Activated T-cell treated with anti-CD3 and anti-CD28 coated beads, Interleukin-2, amount 50 U/mL, for 48 hours (primary cell): ENCODE results near the gene MANF.
"Not testable (repeated sequence)": the region's sequence is repeated elsewhere in the genome, so short reads cannot be mapped to it uniquely, and the experiment has no call there.

Source experiments
- DNase-seq, 2 experiments: peaks; one replicate each; pipeline ENCODE4 v3.0.0-alpha.2; 2020

Gene MANF

DNA sequence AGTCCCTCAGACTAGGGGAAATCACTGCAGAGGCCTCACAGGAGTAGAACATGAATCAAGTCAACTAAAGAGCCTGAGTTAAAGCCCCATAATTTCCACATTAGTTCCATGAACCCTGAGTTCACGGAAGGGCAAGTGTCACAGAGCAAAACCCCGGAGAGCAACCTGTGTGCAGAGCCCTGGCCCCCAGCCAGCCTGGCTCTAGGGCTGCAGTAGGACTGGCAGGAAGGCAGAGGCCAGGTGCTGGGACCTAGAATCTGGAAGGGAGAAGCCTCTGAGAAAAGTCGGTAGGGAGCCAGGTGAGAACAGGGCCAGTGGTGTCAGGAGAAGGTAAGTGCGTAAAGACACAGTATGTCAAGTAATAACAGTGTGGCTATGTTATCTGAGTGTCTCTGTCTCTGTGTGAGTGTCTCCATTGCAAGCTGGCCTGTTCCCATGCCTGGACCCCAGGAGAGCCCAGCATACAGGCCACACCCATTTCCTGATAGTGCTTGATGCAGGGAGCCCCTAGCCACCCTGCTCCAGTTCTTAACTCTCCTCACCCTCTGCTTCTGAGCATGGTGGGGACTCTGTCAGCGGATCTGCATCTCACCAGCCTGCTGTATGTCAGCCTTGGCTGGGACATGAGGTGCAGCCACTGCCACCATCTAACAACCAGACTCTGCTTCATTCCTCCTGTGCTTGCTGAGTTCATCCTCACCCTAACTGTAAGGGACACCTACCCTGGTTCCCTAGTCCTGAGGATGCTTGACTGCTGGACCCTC is 11.3 kb upstream of the MANF start:
- no peak for DNase-seq

DNA sequence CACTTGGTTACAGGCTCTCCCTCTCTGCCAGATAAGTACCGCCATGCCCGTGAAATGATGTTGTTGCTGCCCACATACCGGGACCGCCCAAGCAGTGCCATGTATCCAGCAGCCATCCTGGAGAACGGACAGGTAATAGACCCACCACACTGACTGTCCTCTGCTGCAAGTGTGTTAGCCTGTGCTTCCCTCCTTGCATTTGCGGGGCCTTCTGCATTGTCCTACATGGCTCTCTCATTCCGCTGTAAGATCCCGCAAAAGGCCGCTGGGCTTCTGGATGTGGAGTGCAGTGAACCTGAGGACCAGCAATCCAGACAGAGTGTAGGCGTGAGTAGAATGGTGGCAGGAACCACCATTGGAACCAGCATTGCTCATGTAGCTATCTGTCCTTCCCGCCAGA is 10.6 kb upstream of the MANF start:
- no peak for DNase-seq

DNA sequence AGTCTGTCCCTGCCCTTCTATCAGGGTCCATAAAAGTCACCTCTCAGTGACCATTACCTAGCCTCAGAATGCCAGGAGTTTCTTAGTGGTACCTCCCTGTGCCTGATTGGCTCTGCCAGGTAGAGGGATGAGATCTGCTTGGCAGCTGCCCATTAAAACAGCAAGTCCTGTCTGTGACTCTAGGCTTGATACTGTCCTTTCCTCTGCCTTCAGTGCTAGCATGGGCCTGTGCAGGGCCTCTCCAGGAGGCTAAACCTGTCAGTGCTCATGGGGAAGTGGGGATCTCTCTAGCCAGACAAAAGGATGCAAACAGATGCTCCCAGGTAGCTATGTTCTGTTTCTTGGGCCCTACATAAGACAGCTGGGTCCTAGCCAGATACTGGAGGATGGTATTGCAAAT is 10.0 kb upstream of the MANF start:
- no peak for DNase-seq

DNA sequence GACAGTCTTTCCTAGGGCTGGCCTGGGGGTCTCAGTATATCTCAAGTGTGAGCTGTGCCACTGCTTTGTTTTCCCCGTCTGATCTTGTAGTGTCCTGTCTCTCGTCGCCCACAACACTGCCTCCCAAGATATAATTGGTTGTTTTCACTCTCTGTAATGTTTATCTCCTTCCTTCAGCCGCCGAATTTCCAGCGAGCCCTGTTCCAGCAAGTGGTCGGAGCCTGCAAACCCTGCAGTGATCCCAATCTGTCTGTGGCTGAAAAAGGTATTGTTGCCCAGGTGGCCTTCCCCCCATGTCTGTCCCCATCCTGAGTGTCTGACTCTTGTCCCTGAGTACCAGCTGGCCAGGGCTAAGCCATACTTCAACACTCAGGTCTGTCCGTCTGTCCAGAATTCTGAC is 9.5 kb upstream of the MANF start:
- no peak for DNase-seq

DNA sequence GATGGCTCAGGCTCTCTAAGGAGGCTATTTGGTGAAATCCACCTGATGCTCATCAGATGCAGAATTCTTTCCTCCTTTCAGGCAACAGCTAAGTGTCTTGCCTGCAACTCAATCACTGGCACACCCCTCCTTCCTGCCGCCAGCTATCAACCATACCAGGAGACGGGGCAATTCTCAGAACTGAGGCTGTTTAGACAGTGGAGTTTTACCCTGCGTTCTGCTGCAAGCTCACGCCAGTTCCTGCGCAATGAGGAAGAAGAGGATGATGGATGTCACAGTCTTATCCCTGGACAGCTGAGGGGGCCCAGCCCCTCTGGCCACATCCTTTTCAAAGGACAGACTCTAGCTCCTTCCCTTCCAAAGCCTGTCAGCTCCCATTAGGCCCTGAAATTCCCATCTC is 7.0 kb upstream of the MANF start:
- DNase-seq = no peak

DNA sequence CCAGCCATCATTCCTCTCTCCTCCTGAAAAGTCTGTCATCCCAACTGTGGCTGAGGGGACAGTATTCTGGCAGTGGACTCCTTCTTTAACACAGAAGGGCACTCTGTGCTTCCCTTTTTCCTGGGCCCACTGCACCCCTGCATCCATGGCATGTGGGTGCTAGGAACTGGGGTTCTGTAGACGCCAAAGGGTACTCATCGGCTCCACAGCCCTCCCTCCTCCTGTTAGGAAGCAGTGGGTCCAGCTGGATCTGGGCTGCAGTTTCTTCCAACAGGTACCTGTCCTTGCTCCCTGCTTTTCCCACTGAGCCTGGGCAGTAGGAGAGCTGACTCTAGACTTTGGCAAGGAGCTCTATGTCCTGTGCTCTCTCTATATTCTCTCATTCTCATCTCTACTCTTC is 6.4 kb upstream of the MANF start:
- DNase-seq = no peak

DNA sequence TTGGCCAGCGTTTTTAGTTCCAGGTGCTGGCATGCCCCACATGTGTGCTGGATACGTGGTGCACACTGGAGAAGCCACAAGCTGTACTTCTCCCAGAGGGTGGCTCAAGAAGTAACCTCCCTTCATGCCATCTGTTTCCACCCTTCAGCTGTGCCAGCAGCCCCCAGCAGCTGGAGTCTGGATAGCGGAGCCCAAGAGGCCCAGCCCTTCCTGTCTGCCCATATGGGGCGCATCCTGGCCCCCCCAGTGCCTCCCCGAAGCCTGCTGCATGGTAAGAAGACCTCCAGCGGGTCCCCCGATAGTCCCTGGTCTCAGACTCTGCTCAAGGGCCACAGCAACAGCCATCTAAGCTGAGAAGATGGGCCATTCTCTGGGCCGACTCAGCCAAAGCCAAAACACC is 5.8 kb upstream of the MANF start:
- no peak for DNase-seq

DNA sequence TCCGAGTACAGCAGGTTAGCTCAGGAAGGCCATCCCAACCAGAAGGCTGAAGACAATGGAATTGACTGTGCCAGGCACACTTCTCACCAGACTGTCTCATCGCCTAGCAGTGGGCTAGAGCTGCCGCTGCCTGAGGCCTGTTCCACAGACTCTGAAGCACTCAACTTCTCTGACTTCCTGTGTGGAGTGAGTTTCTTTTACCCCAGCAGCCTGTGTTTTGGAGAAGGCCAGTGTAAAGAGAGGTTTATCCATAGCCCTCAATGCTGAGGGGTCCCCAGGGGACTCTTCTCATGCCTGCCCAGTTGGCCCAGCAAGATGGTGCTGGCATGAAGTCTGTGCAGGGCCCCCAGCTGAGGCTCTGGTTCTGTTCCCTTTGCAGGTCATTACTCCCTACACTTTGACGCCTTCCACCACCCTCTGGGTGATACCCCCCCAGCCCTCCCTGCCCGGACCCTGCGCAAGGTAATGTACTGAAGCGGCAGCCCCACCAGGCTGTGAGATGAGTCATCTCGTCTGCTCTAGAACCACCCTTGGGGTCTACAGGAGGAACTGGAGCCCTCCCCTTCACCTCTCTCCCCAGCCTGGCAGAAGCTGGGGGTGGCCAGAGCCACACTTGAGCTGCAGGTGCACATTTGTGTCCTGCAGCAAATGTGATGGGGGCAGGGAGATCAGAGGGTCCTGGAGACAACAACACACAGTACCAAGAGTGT is 5.2 kb upstream of the MANF start:
- DNase-seq = peak in 1 of 2 experiments; percentile 12

DNA sequence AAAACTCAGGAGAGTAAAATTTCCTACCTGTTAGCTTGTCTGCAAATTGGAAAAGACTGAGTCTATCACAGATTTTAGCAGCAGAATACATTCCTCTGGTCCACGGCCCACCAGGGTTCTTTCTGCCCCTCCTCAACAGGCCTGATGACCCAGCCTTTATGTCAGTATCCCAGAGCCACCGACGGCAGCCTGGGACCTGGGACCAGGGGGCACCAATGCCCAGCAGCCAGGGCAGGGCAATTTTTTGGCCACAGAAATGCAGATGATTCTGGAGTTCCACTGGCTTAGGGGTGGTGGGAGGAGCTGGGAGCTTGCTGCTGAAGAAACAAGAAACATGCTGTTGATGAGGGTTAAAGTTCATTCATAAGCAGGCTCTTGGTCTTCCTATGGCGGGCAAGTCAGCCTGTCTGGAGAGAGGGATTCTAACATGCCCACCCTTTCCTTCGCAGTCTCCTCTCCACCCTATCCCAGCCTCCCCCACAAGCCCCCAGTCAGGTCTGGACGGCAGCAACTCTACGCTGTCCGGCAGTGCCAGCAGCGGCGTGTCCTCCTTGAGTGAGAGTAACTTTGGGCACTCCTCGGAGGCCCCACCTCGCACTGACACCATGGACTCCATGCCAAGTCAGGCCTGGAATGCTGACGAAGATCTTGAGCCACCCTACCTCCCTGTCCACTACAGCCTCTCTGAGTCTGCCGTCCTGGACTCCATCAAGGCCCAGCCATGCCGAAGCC is 4.3 kb upstream of the MANF start:
- peak in 1 of 2 experiments; percentile 13 for DNase-seq

DNA sequence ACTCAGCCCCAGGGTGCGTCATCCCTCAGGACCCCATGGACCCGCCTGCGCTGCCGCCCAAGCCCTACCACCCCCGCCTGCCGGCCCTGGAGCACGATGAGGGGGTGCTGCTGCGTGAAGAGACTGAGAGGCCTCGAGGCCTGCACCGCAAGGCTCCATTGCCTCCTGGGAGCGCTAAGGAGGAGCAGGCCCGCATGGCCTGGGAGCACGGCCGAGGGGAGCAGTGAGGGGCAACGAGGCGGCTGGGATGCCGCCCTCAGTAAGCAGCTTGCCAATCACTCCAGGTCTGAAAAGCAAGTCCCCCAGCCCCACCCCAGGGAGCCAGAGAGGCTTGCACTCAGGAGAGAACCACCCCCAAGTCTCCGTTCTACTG is 3.8 kb upstream of the MANF start:
- DNase-seq = no peak

DNA sequence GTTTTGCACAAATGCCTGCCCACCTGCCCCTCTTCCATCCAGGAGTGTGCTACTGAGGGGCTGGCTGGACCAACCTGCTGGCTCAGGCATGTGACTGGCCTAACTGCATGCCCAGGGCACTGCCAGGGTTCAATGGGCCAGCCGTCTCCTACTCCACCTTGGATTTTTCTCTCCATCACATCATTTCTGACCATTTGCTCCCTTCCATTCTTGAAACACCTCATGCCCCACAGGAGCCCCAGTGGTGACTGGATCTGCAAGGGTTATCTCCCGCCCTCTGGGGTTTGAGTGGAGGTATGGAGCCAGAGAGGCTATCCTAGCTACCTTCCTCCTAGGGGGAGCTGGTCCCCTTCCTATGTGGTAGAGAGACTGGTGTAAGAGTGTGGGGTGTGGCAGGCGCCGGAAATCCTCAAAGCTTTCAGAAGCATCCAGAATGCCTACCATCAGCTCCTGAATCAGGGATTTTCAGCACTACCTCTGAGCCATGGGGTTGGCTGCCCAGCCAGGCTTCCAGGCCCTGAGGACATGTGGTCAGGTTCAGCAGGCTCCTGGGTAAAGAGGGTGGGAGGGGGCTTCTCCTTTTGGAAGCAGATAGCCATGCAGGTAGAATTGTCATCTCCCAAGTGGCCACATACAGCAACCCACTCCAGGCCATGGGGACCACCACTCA is 2.9 kb upstream of the MANF start:
- peak in 1 of 2 experiments; percentile 13 for DNase-seq

DNA sequence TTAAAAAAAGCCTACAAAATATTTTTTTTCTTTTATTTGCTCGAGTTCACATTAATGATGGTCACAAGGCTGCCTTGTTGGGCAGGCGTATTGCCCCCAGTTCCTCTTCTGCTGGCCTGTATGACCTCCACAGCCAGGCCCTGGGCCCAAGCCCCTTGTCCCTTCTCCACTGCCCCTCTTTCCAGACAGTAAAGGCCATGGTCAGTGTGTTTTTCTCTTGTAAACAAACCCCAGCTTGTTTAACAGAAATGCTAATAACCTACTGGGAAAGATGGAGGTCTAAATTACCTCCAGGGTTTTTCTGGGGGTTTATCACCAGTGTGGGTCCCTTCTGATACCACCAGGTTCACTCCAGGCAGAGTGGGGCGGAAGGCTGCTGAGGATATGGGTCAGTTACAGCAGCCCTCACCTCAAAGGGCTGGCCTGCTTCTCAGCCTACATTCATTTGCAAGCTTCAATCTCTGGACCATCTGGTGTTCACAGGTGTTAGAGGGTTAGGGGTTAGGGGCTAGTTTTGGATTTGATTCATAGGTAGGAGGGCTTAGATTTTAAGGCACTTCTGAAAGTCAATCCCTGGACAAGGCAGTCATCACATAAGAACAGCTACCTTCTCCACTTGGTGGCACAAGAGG is 2.0 kb upstream of the MANF start:
- peak in 1 of 2 experiments; percentile 7 for DNase-seq

DNA sequence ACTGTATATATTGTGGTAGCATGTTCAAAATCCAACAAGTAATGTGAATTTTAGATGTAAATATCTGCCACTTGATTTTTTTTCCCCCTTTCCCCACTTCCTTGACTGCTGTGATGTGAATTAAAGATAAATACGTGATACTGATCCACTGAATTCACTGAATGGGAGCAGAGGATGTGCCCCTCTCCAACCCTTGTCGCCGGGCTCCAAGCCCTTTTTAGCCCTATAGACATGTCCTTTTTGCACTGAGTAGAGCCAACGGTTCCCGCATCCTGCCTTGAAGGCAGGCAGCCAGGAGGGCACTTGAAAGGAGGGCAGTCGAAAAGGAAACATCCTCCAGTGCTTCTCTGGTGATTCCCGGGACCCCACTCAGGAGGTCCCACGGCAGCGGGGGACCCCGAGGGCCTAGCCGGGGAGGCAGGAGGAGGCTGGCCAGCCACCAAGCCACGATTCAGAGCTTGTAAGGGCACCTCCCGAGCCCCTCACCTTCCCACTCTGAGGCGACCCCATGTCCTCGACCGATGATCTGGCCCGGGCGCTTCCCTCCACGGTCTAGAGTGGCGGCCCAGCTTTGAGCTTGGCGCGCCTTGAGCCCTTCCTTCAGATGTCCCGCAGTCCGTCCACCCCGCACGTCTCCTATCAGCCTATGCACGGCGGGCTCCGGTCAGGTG is 901 bp upstream of the MANF start:
- DNase-seq = no peak

DNA sequence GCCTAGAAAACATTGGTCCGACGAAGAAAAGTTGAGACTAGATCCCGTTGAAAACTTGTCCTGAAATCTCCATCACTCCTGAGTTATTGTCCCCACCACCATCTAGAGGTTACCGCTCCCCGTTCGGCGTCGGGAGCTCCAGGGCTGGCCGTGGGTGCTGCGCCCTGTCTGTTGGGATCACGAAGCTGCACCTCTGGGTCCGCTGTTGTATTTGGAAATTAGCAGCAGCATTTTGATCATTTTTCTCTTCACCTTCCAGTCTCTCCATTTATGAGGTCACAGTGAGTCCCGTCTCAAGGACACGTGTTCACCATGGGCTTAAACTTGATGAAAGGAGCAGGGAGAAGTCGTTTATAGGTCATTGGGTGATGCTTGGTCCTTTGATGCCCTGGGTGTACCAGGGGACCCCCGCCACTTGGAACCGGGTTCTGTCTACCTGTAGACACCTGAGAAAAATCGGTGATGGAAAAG is 565 bp downstream of the MANF start:
- DNase-seq = peak in 1 of 2 experiments; percentile 29

DNA sequence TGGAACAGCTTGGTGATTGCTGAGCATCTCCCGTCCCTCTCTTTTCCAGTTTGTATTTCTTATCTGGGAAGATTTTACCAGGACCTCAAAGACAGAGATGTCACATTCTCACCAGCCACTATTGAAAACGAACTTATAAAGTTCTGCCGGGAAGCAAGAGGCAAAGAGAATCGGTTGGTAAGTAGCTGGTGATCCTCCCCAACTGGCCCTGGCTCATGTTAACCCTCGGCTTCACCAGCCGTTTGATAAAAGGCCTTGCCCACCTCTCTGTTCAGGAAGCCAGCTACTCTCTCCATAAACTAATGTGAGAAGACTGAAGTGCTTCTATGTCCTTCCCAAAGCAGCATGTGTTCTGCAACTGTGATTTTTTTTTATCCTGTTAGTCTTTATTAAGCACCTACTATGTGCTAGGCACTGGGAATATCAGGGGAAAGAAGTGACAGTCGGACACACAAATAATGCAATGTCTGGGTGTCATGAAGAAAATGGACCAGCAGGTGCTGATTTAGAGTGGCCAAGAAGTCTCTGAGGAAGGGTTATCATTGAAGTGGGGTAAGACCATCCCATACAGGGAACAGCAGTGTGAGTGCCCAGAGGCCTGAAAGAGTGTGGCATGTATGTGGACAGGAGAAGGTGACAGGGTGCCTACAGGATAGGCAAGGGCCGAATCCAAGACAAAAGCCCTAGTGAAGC is 1.2 kb downstream of the MANF start:
- DNase-seq = no peak

DNA sequence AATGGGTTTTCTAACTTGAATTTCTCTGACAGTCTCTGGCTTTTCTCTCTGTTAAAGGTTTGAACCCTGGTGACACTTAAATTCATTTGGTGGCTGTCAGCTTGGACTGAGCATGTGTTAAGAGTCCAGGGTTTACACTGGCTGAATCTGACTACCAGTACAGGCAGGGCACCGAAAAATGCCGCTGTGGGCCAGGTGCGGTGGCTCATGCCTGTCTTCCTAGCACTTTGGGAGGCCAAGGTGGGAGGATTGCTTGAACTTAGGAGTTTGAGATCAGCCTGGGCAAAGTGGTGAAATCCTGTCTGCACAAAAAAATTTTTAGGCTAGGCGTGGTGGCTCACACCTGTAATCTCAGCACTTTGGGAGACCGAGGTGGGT is 1.8 kb downstream of the MANF start:
- no peak for DNase-seq

DNA sequence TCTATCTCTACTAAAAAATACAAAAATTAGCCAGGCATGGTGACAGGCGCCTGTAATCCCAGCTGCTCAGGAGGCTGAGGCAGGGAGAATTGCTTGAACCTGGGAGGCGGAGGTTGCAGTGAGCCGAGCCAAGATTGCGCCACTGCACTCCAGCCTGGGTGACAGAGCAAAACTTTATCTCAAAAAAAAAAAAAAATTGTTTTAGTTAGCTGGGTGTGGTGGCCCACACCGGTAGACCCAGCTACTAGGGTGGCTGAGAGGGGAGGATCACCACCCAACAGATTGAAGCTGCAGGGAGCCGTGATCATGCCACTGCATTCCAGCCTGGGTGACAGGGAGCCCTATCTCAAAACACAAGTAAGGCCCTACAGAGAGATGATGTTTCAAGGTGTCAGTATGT is 2.2 kb downstream of the MANF start:
- not testable (repeated sequence) for DNase-seq

DNA sequence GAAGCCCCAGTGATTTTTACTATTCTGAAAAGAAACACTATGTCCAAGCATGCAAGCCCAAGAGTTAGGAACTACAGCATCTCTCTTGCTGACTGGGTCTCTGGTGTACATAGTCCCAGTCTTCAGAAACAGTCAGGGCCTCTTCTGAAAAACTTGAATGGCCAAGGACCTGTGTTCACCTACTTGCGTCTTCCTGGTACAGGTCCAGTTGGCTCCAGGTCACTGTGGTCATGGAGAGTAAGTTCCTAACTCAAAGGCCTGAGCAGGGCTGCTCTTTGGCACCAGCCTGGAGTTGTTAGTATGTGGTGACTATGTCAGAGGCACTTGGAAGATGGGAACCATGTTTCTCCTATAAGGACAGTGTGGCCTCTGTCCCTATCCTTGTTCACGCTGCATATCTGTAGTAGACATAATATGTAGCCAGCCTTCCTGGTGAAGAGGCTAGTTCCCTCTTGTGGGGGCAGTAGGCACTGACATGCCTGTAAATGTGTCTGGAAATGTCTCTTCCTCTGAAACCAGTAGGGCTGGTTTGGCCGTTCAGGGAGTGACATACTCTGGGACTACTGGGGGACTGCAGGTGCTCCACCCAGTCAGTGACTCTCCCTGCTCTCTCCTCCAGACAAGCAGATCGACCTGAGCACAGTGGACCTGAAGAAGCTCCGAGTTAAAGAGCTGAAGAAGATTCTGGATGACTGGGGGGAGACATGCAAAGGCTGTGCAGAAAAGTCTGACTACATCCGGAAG is 3.4 kb downstream of the MANF start:
- no peak for DNase-seq

DNA sequence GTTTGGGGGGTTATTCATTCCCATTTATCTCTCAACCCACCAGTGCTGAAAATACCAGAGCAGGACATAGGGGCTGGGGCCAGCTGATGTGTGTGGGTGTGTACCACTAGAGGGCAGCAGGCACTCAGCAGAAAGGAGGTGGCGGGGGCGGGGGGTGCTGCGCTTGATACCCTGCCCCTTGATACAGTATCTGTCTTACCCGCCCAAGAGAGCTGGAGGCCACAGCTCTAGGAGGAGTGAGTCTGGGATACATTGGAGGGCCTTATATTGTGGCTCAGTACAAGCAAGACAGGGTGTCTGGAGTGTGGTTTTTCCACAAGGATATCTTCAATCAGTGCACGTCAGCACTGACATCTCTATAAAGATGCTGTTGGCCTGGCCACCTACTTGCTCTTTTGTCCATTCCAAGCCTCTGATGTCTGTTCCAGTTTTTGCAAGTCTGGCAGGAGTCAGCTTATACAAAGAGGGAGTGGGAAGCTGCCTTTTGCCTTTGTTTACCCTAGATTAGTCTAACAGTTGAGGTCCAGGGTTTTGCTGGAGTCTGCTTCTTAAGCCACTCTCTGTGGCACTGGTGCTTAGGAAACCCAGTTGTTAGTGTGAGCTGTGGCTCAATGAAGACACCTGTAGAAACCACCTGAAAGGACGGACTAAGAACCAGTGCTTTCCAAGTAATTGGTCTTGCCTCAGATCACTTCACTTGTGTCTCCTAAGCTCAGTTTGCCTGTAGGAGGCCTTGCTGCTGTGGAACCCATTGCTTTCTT is 4.5 kb downstream of the MANF start:
- DNase-seq = peak; percentile 66 to 70
